ENCODE results near the gene C4BPA.
A peak's percentile ranks its signal among the peaks of the same experiment; 100 is the strongest.

C4BPA gene

DNA sequence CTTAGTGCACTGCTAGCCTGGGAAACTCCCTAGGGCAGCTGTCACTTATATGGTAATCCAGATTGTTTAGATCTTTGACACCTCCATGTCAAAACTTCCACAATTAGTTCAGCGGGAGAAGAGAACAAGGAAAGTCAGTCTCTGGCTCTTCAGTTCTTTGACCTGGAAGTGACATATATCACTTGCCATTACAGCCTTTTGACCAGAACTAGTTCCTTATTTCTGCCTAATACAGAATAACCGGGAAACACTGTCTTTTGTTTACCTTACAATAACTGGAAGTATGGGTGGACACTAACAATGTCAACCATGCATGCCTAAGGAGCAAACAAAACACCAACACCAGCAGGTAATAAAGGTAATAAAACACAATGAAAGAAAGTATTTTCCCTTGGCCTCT, 68.3 kb downstream of the C4BPA start:
- Histone ChIP-seq H2BK5ac (ENCODE audit: low read depth, low read length, poor library complexity) (no peak overlapping the region), H3K79me2 (ENCODE audit: control insufficient read depth, insufficient read depth, low read length, poor library complexity) (no peaks in the 10 kb centered on the region), H3K27ac (ENCODE audit: low read depth, low read length) (no peak overlapping the region), H2BK12ac (ENCODE audit: low read length) (no peak overlapping the region), H2BK120ac (ENCODE audit: insufficient read depth, low read length, poor library complexity) (no peak overlapping the region), H3K79me1 (ENCODE audit: low read length) (no peaks in the 10 kb centered on the region), H3K36me3 (ENCODE audit: control insufficient read depth in 1 of 2, insufficient read depth in 2 of 2, low read length in 2 of 2) (no peaks in the 10 kb centered on the region), H3K4me3 (ENCODE audit: low read depth, low read length) (no peak overlapping the region), H3K27me3 (ENCODE audit: insufficient read depth, low read length) (peaks cover 2% of the 10 kb centered on the region), H2AFZ (ENCODE audit: insufficient read depth, low read length, poor library complexity) (no peak overlapping the region), H3K18ac (ENCODE audit: low read length) (no peak overlapping the region), H3K4me2 (ENCODE audit: low read length) (no peak overlapping the region), H4K8ac (ENCODE audit: low read depth, low read length) (no peak overlapping the region), H4K91ac (ENCODE audit: low read depth, low read length) (no peak overlapping the region), H3K9me3 (ENCODE audit: insufficient read depth, low read depth, low read length) (no peaks in the 10 kb centered on the region), H3K9ac (ENCODE audit: low read length) (no peak overlapping the region), H4K12ac (ENCODE audit: low read depth, low read length) (no peak overlapping the region), H3K23ac (ENCODE audit: low read length) (no peak overlapping the region), H2AK5ac (ENCODE audit: low read length) (no peak overlapping the region), H3K14ac (ENCODE audit: low read length) (no peak overlapping the region), H3K4ac (ENCODE audit: low read depth, low read length) (no peak overlapping the region), H3K4me1 (ENCODE audit: control insufficient read depth in 1 of 2, insufficient read depth in 2 of 2, low read length in 2 of 2) (no peaks in the 10 kb centered on the region)
- peak in 1 of 2 donors; percentile 0 for DNase-seq
- WGBS (ENCODE audit: extremely low coverage, insufficient coverage, insufficient read length): no CpG with 5 or more reads among the region's 2 CpGs

GRCh38 chr1:207172885-207173284, 68.9 kb downstream of the C4BPA start:
- Histone ChIP-seq H3K79me2 (ENCODE audit: control insufficient read depth, insufficient read depth, low read length, poor library complexity) (no peaks in the 10 kb centered on the region), H2BK120ac (ENCODE audit: insufficient read depth, low read length, poor library complexity) (no peak overlapping the region), H4K91ac (ENCODE audit: low read depth, low read length) (no peak overlapping the region), H3K27me3 (ENCODE audit: insufficient read depth, low read length) (peaks cover 2% of the 10 kb centered on the region), H3K4ac (ENCODE audit: low read depth, low read length) (no peak overlapping the region), H3K79me1 (ENCODE audit: low read length) (no peaks in the 10 kb centered on the region), H2AFZ (ENCODE audit: insufficient read depth, low read length, poor library complexity) (no peak overlapping the region), H3K23ac (ENCODE audit: low read length) (no peak overlapping the region), H3K4me3 (ENCODE audit: low read depth, low read length) (no peak overlapping the region), H3K18ac (ENCODE audit: low read length) (no peak overlapping the region), H3K4me2 (ENCODE audit: low read length) (no peak overlapping the region), H3K4me1 (ENCODE audit: control insufficient read depth in 1 of 2, insufficient read depth in 2 of 2, low read length in 2 of 2) (no peaks in the 10 kb centered on the region), H3K9ac (ENCODE audit: low read length) (no peak overlapping the region), H4K12ac (ENCODE audit: low read depth, low read length) (no peak overlapping the region), H4K8ac (ENCODE audit: low read depth, low read length) (no peak overlapping the region), H3K14ac (ENCODE audit: low read length) (no peak overlapping the region), H3K27ac (ENCODE audit: low read depth, low read length) (no peak overlapping the region), H2BK12ac (ENCODE audit: low read length) (no peak overlapping the region), H3K36me3 (ENCODE audit: control insufficient read depth in 1 of 2, insufficient read depth in 2 of 2, low read length in 2 of 2) (no peaks in the 10 kb centered on the region), H2AK5ac (ENCODE audit: low read length) (no peak overlapping the region), H3K9me3 (ENCODE audit: insufficient read depth, low read depth, low read length) (no peaks in the 10 kb centered on the region), H2BK5ac (ENCODE audit: low read depth, low read length, poor library complexity) (no peak overlapping the region)
- peak in 1 of 2 donors; percentile 24 for DNase-seq
- WGBS (ENCODE audit: extremely low coverage, insufficient coverage, insufficient read length): no CpG with 5 or more reads among the region's 4 CpGs

GRCh38 chr1:207173396-207173795, 69.4 kb downstream of the C4BPA start:
- Histone ChIP-seq H2BK12ac (ENCODE audit: low read length) (no peak overlapping the region), H3K79me1 (ENCODE audit: low read length) (no peaks in the 10 kb centered on the region), H3K27me3 (ENCODE audit: insufficient read depth, low read length) (peaks cover 2% of the 10 kb centered on the region), H3K79me2 (ENCODE audit: control insufficient read depth, insufficient read depth, low read length, poor library complexity) (no peaks in the 10 kb centered on the region), H3K23ac (ENCODE audit: low read length) (no peak overlapping the region), H4K8ac (ENCODE audit: low read depth, low read length) (no peak overlapping the region), H3K27ac (ENCODE audit: low read depth, low read length) (no peak overlapping the region), H2BK5ac (ENCODE audit: low read depth, low read length, poor library complexity) (no peak overlapping the region), H3K14ac (ENCODE audit: low read length) (no peak overlapping the region), H3K4me2 (ENCODE audit: low read length) (no peak overlapping the region), H4K12ac (ENCODE audit: low read depth, low read length) (no peak overlapping the region), H3K4me3 (ENCODE audit: low read depth, low read length) (no peak overlapping the region), H2BK120ac (ENCODE audit: insufficient read depth, low read length, poor library complexity) (no peak overlapping the region), H4K91ac (ENCODE audit: low read depth, low read length) (no peak overlapping the region), H2AFZ (ENCODE audit: insufficient read depth, low read length, poor library complexity) (no peak overlapping the region), H3K9ac (ENCODE audit: low read length) (no peak overlapping the region), H3K18ac (ENCODE audit: low read length) (no peak overlapping the region), H3K9me3 (ENCODE audit: insufficient read depth, low read depth, low read length) (no peaks in the 10 kb centered on the region), H3K4ac (ENCODE audit: low read depth, low read length) (no peak overlapping the region), H3K36me3 (ENCODE audit: control insufficient read depth in 1 of 2, insufficient read depth in 2 of 2, low read length in 2 of 2) (no peaks in the 10 kb centered on the region), H3K4me1 (ENCODE audit: control insufficient read depth in 1 of 2, insufficient read depth in 2 of 2, low read length in 2 of 2) (no peaks in the 10 kb centered on the region), H2AK5ac (ENCODE audit: low read length) (no peak overlapping the region)
- no CpG with 5 or more reads among the region's 4 CpGs for WGBS (ENCODE audit: extremely low coverage, insufficient coverage, insufficient read length)
- no peak for DNase-seq

- Histone ChIP-seq H2BK5ac (ENCODE audit: low read depth, low read length, poor library complexity) (no peak overlapping the region), H2BK120ac (ENCODE audit: insufficient read depth, low read length, poor library complexity) (no peak overlapping the region), H3K36me3 (ENCODE audit: control insufficient read depth in 1 of 2, insufficient read depth in 2 of 2, low read length in 2 of 2) (no peaks in the 10 kb centered on the region), H2AK5ac (ENCODE audit: low read length) (no peak overlapping the region), H3K27ac (ENCODE audit: low read depth, low read length) (no peak overlapping the region), H3K14ac (ENCODE audit: low read length) (no peak overlapping the region), H2BK12ac (ENCODE audit: low read length) (no peak overlapping the region), H3K4ac (ENCODE audit: low read depth, low read length) (no peak overlapping the region), H3K79me2 (ENCODE audit: control insufficient read depth, insufficient read depth, low read length, poor library complexity) (no peaks in the 10 kb centered on the region), H2AFZ (ENCODE audit: insufficient read depth, low read length, poor library complexity) (no peak overlapping the region), H3K18ac (ENCODE audit: low read length) (no peak overlapping the region), H3K9me3 (ENCODE audit: insufficient read depth, low read depth, low read length) (no peaks in the 10 kb centered on the region), H3K79me1 (ENCODE audit: low read length) (no peaks in the 10 kb centered on the region), H3K4me1 (ENCODE audit: control insufficient read depth in 1 of 2, insufficient read depth in 2 of 2, low read length in 2 of 2) (no peaks in the 10 kb centered on the region), H4K91ac (ENCODE audit: low read depth, low read length) (no peak overlapping the region), H4K8ac (ENCODE audit: low read depth, low read length) (no peak overlapping the region), H3K27me3 (ENCODE audit: insufficient read depth, low read length) (peaks cover 2% of the 10 kb centered on the region), H4K12ac (ENCODE audit: low read depth, low read length) (no peak overlapping the region), H3K23ac (ENCODE audit: low read length) (no peak overlapping the region), H3K4me3 (ENCODE audit: low read depth, low read length) (no peak overlapping the region), H3K9ac (ENCODE audit: low read length) (no peak overlapping the region), H3K4me2 (ENCODE audit: low read length) (no peak overlapping the region)
- peak in 1 of 2 donors; percentile 4 for DNase-seq
- WGBS (ENCODE audit: extremely low coverage, insufficient coverage, insufficient read length): no CpG with 5 or more reads among the region's 4 CpGs
Observed at GRCh38 chr1:207174913-207175312, 70.9 kb downstream of the C4BPA start.

Measured in trophoblast cell (in vitro differentiated cells and primary cell).